ENCODE data around the gene DCTPP1.

The DCTPP1 gene

DNA sequence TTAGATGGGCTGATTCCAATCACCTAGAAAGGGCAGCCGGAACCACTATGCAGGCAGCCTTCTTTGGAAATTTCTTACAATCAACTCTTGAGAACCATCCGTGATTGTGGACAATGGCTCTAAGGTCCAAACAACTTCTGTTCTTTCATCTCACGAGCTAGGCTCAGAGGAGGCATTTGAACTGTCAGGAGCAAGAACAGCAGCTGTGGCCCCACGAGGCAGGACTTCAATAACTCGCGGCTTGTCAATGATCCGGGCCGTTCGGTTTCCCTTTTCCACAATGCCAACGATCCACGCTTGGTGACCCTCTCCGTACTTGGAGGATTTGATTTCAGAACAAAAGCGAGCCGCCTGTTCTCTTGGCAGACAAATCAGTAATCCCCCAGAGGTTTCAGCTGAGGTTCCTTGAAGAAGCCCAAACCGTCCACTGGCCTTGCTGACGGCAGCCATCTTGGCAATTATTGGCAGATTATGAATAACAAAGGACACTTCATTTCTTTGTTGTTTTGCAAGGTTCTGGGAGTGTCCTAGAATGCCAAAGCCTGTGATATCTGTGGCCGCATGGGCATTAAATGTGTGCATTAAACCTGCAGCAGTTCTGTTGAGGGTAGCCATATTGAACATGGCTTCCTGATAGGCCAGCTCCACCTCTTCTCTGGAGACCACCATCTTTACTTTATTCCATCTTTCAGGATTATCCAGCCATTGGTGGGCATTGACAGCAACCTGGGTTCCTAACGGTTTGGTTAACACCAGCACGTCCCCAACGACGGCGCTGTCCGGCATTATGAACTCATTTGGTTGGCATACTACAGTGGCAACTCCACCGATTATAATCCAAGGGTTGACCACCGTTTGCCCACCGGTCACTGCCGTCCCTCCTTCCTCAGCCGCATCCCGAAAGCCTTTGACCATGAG is 14.7 kb upstream of the DCTPP1 start:
- Histone ChIP-seq H3K36me3 (ENCODE audit: control insufficient read depth in 1 of 2, insufficient read depth in 2 of 2, low read depth in 1 of 2, low read length in 2 of 2) (peaks cover 4 to 20% of the 10 kb centered on the region in 2 experiments), H2AFZ (ENCODE audit: low read depth, low read length) (no peak overlapping the region), H3K27me3 (ENCODE audit: control insufficient read depth in 1 of 2, insufficient read depth in 1 of 2, low read length in 2 of 2) (no peaks in the 10 kb centered on the region), H3K4me1 (ENCODE audit: control insufficient read depth, insufficient read depth, low read depth, low read length) (peaks cover 7% of the 10 kb centered on the region), H4K91ac (ENCODE audit: low read length) (peak overlapping the region; percentile 81), H2BK120ac (ENCODE audit: low read depth, low read length) (no peak overlapping the region), H3K18ac (ENCODE audit: low read depth in 1 of 2, low read length in 2 of 2) (peak overlapping the region; percentile 1 to 92), H2BK12ac (ENCODE audit: low read length in 2 of 2) (no peak overlapping the region), H3K14ac (ENCODE audit: low read length in 2 of 2) (no peak overlapping the region), H3K4me2 (ENCODE audit: low read length, poor library complexity, severe bottlenecking) (peak overlapping the region; percentile 82), H2BK15ac (ENCODE audit: low read depth, poor library complexity, severe bottlenecking) (no peak overlapping the region), H3K27ac (ENCODE audit: low read length, poor library complexity, severe bottlenecking) (peak overlapping the region; percentile 17), H3K4ac (ENCODE audit: low read depth in 1 of 2, low read length in 2 of 2) (peak overlapping the region; percentile 0 to 16), H4K8ac (ENCODE audit: low read length) (peak overlapping the region; percentile 14), H3K23ac (ENCODE audit: low read length in 2 of 2) (no peak overlapping the region), H2BK5ac (ENCODE audit: low read depth, low read length, poor library complexity, severe bottlenecking) (no peak overlapping the region), H3K4me3 (ENCODE audit: insufficient read depth in 1 of 2, low read depth in 1 of 2, low read length in 2 of 2) (peak overlapping the region; percentile 79 to 95), H3K9ac (ENCODE audit: low read length) (peak overlapping the region; percentile 99), H3K9me3 (ENCODE audit: control insufficient read depth, low read length) (no peaks in the 10 kb centered on the region), H3K79me1 (replicated peaks; ENCODE audit: low read length, poor library complexity, severe bottlenecking) (peaks cover 11% of the 10 kb centered on the region), H2AK5ac (ENCODE audit: low read length, severe bottlenecking) (no peak overlapping the region)
- WGBS: 98% methylated on average over 29 of the region's 29 CpGs
- no peak for DNase-seq

DNA sequence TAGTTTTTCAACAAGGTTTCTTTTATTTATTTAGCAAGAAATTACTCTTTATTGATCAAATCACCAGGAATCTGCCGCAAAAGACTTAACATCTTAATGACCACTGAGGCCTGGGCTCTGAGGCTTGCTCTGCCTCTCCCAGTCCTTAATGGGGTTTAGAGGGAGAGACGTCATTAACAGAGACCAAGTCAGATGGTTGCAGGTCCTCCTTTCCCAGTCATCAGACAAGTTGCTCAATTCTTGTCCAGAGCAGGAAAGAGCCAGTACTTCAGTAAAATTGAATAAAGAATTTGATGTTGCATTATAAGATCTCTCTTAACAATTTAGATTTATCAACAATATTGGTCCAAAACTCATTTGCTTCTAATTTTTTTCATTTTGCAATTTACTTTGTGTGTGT is 13.8 kb upstream of the DCTPP1 start:
- Histone ChIP-seq H3K27ac (ENCODE audit: low read length, poor library complexity, severe bottlenecking) (no peak overlapping the region), H4K91ac (ENCODE audit: low read length) (no peak overlapping the region), H2BK5ac (ENCODE audit: low read depth, low read length, poor library complexity, severe bottlenecking) (no peak overlapping the region), H4K8ac (ENCODE audit: low read length) (no peak overlapping the region), H3K4me2 (ENCODE audit: low read length, poor library complexity, severe bottlenecking) (no peak overlapping the region), H3K27me3 (ENCODE audit: control insufficient read depth in 1 of 2, insufficient read depth in 1 of 2, low read length in 2 of 2) (no peaks in the 10 kb centered on the region), H2AK5ac (ENCODE audit: low read length, severe bottlenecking) (no peak overlapping the region), H3K79me1 (replicated peaks; ENCODE audit: low read length, poor library complexity, severe bottlenecking) (peaks cover 11% of the 10 kb centered on the region), H3K14ac (ENCODE audit: low read length in 2 of 2) (no peak overlapping the region), H3K36me3 (ENCODE audit: control insufficient read depth in 1 of 2, insufficient read depth in 2 of 2, low read depth in 1 of 2, low read length in 2 of 2) (peaks cover 4 to 20% of the 10 kb centered on the region in 2 experiments), H2BK12ac (ENCODE audit: low read length in 2 of 2) (no peak overlapping the region), H3K18ac (ENCODE audit: low read depth in 1 of 2, low read length in 2 of 2) (no peak overlapping the region), H3K9me3 (ENCODE audit: control insufficient read depth, low read length) (no peaks in the 10 kb centered on the region), H3K4me1 (ENCODE audit: control insufficient read depth, insufficient read depth, low read depth, low read length) (peaks cover 7% of the 10 kb centered on the region), H3K23ac (ENCODE audit: low read length in 2 of 2) (no peak overlapping the region), H2BK120ac (ENCODE audit: low read depth, low read length) (no peak overlapping the region), H2BK15ac (ENCODE audit: low read depth, poor library complexity, severe bottlenecking) (no peak overlapping the region), H3K9ac (ENCODE audit: low read length) (no peak overlapping the region), H3K4ac (ENCODE audit: low read depth in 1 of 2, low read length in 2 of 2) (no peak overlapping the region), H2AFZ (ENCODE audit: low read depth, low read length) (no peak overlapping the region), H3K4me3 (ENCODE audit: insufficient read depth in 1 of 2, low read depth in 1 of 2, low read length in 2 of 2) (peak overlapping the region in 1 of 2 experiments; percentile 95)
- no peak for DNase-seq
- 100% methylated on average over 2 of the region's 2 CpGs for WGBS

DNA sequence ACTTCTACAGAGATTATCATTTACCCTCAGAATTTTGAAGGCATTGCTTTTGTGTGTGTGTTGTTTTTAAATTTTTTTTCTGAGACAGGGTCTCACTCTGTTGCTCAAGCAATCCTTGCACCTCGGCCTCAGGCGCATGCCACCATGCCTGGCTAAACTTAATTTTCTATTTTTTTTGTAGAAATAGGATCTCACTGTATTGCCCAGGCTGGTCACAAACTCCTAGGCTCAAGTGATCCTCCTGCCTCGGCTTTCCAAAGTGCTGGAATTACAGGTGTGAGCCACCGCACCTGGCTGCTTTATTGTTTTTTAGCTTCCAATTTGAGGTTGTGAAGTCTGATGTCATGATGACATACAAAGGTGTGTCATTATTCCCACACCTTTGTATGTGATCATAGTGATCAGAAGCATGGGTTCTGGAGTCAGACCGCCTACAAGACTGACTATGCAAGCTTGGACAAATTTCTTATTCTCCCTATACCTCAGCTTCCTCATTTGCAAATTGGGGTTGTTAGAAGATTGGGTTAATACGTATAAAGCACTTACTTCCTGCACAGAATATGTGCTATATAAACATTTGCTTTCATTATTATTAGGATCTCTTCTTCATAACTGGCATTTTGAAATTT is 10.0 kb upstream of the DCTPP1 start:
- no peak overlapping the region for H4K91ac ChIP-seq (ENCODE audit: low read length)
- H3K27ac ChIP-seq (ENCODE audit: low read length, poor library complexity, severe bottlenecking): no peak overlapping the region
- peaks cover 4 to 20% of the 10 kb centered on the region in 2 experiments for H3K36me3 ChIP-seq (ENCODE audit: control insufficient read depth in 1 of 2, insufficient read depth in 2 of 2, low read depth in 1 of 2, low read length in 2 of 2)
- H4K8ac ChIP-seq (ENCODE audit: low read length): no peak overlapping the region
- peaks cover 11% of the 10 kb centered on the region for H3K79me1 ChIP-seq (replicated peaks; ENCODE audit: low read length, poor library complexity, severe bottlenecking)
- no peak overlapping the region for H2AFZ ChIP-seq (ENCODE audit: low read depth, low read length)
- H3K14ac ChIP-seq (ENCODE audit: low read length in 2 of 2): no peak overlapping the region
- no peak for DNase-seq
- H3K27me3 ChIP-seq (ENCODE audit: control insufficient read depth in 1 of 2, insufficient read depth in 1 of 2, low read length in 2 of 2): peaks cover 0 to under 1% of the 10 kb centered on the region in 2 experiments
- H2AK5ac ChIP-seq (ENCODE audit: low read length, severe bottlenecking): no peak overlapping the region
- H3K4me3 ChIP-seq (ENCODE audit: insufficient read depth in 1 of 2, low read depth in 1 of 2, low read length in 2 of 2): no peak overlapping the region
- H3K9ac ChIP-seq (ENCODE audit: low read length): no peak overlapping the region
- peaks cover 1% of the 10 kb centered on the region for H3K4me1 ChIP-seq (ENCODE audit: control insufficient read depth, insufficient read depth, low read depth, low read length)
- H3K18ac ChIP-seq (ENCODE audit: low read depth in 1 of 2, low read length in 2 of 2): no peak overlapping the region
- WGBS: 90% methylated on average over 4 of the region's 6 CpGs
- H3K23ac ChIP-seq (ENCODE audit: low read length in 2 of 2): no peak overlapping the region
- H2BK15ac ChIP-seq (ENCODE audit: low read depth, poor library complexity, severe bottlenecking): no peak overlapping the region
- no peak overlapping the region for H3K4me2 ChIP-seq (ENCODE audit: low read length, poor library complexity, severe bottlenecking)
- no peak overlapping the region for H2BK5ac ChIP-seq (ENCODE audit: low read depth, low read length, poor library complexity, severe bottlenecking)
- no peaks in the 10 kb centered on the region for H3K9me3 ChIP-seq (ENCODE audit: control insufficient read depth, low read length)
- no peak overlapping the region for H2BK12ac ChIP-seq (ENCODE audit: low read length in 2 of 2)
- no peak overlapping the region for H2BK120ac ChIP-seq (ENCODE audit: low read depth, low read length)
- H3K4ac ChIP-seq (ENCODE audit: low read depth in 1 of 2, low read length in 2 of 2): no peak overlapping the region

DNA sequence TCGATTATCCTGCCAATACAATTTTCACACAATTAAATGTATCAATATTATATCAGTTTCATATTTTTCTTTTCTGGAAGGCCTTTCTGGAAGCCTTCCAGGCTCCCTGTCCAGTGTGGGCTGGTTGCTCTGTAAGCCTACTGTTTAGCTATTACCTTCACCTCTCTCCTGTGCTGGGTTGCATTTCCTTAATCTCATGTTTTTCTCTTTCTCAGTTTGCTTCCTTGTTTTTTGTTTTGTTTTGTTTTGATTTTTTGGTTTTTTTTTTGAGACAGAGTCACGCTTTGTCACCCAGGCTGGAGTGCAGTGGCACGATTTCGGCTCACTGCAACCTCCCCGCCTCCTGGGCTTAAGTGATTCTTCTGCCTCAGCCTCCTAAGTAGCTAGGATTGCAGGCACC is 9.0 kb upstream of the DCTPP1 start:
- Histone ChIP-seq H2AFZ (ENCODE audit: low read depth, low read length) (no peak overlapping the region), H3K4me2 (ENCODE audit: low read length, poor library complexity, severe bottlenecking) (no peak overlapping the region), H3K4me3 (ENCODE audit: insufficient read depth in 1 of 2, low read depth in 1 of 2, low read length in 2 of 2) (no peak overlapping the region), H3K4me1 (ENCODE audit: control insufficient read depth, insufficient read depth, low read depth, low read length) (no peaks in the 10 kb centered on the region), H3K14ac (ENCODE audit: low read length in 2 of 2) (no peak overlapping the region), H2BK12ac (ENCODE audit: low read length in 2 of 2) (no peak overlapping the region), H3K27ac (ENCODE audit: low read length, poor library complexity, severe bottlenecking) (no peak overlapping the region), H2AK5ac (ENCODE audit: low read length, severe bottlenecking) (no peak overlapping the region), H3K79me1 (replicated peaks; ENCODE audit: low read length, poor library complexity, severe bottlenecking) (peaks cover 4% of the 10 kb centered on the region), H4K91ac (ENCODE audit: low read length) (no peak overlapping the region), H4K8ac (ENCODE audit: low read length) (no peak overlapping the region), H3K9me3 (ENCODE audit: control insufficient read depth, low read length) (no peaks in the 10 kb centered on the region), H3K27me3 (ENCODE audit: control insufficient read depth in 1 of 2, insufficient read depth in 1 of 2, low read length in 2 of 2) (peaks cover 0 to 8% of the 10 kb centered on the region in 2 experiments), H3K23ac (ENCODE audit: low read length in 2 of 2) (no peak overlapping the region), H3K4ac (ENCODE audit: low read depth in 1 of 2, low read length in 2 of 2) (no peak overlapping the region), H2BK5ac (ENCODE audit: low read depth, low read length, poor library complexity, severe bottlenecking) (no peak overlapping the region), H2BK120ac (ENCODE audit: low read depth, low read length) (no peak overlapping the region), H2BK15ac (ENCODE audit: low read depth, poor library complexity, severe bottlenecking) (no peak overlapping the region), H3K36me3 (ENCODE audit: control insufficient read depth in 1 of 2, insufficient read depth in 2 of 2, low read depth in 1 of 2, low read length in 2 of 2) (peaks cover 0 to 10% of the 10 kb centered on the region in 2 experiments), H3K9ac (ENCODE audit: low read length) (no peak overlapping the region), H3K18ac (ENCODE audit: low read depth in 1 of 2, low read length in 2 of 2) (no peak overlapping the region)
- 94% methylated on average over 5 of the region's 5 CpGs for WGBS
- DNase-seq: no peak

Data from mesenchymal stem cell (in vitro differentiated cells and primary cell).